ENCODE data around the gene DDB1. TPM values are rescaled to one million over a fixed set of nuclear protein-coding genes. Genes with fewer than 3 reads are reported as not detected.

Gene DDB1
- total RNA-seq, 8 experiments from 2014 or later: 144 to 240 (median 190) TPM

- 0 to 60% (median 39%) methylated on average over 1 to 5 of the region's 5 CpGs; no CpG with 5 or more reads in 2 of the 10 experiments for WGBS, 10 experiments
- H3K4me1 ChIP-seq (replicated peaks in 1 of 2): peaks cover 2 to 25% of the 10 kb centered on the region in 2 donors
- H3K4me3 ChIP-seq: no peak overlapping the region
- H3K27ac ChIP-seq: peak overlapping the region in 1 of 2 donors; percentile 15
- ATAC-seq (replicated peaks in 6 of 8): peak in 6 of 8 experiments; percentile 1 to 9 (median 6)
- in situ Hi-C loops (cut with MboI; ENCODE audit: low pct_unique_long_range_greater_than_20kb in 2 of 9, low sequenced_read_pairs in 9 of 9, unreplicated experiment in 9 of 9): no loop called here
Observed at GRCh38 chr11:61297746-61298145, 35.2 kb downstream of the DDB1 start.

DNA sequence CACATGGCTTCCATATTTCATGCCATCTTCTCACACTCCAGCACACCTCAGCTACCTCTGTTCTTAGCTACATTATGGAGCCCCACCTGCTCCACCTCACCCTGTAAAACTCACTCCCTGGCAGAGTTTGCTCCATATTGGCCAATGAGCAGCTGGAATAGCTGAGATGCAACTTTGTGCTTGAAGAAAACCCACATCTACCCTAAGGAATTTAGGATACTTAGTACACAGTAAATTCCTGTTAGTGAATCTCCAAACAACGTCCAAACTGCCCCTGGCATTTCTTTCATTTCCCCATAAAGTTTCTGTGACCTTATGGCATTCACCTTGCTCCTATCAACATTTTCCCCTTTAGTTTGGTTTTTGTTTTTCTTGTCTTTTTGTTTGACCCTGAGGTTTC lies 35.6 kb downstream of the DDB1 start:
- no peak for ATAC-seq (replicated peaks in 6 of 8)
- H3K27ac ChIP-seq: peak overlapping the region in 1 of 2 donors; percentile 15
- WGBS, 10 experiments: 0 to 100% (median 60%) methylated on average over 1 of the region's 1 CpG; no CpG with 5 or more reads in 4 of the 10 experiments
- H3K4me1 ChIP-seq (replicated peaks in 1 of 2): peaks cover 2 to 26% of the 10 kb centered on the region in 2 donors
- in situ Hi-C loops (cut with MboI; ENCODE audit: low pct_unique_long_range_greater_than_20kb in 2 of 9, low sequenced_read_pairs in 9 of 9, unreplicated experiment in 9 of 9): no loop called here
- no peak overlapping the region for H3K4me3 ChIP-seq

DNA sequence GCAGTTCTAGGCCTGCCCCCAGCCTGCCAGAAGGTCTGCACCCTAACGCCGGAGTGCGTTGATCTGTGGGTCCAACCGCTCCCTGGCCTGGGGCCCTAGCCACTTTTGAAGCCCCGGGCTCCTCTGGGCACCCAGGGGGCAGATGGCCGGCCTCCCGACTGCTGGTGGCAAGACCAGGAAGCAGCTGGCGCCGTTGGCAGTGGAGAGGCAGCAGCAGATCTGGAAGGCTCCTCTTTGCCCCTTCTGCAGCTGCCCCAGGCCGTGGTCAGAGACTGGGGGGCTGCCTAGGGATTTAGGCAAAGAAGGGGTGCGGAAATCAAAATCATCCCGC lies 37.3 kb downstream of the DDB1 start:
- in situ Hi-C loops (cut with MboI; ENCODE audit: low pct_unique_long_range_greater_than_20kb in 2 of 9, low sequenced_read_pairs in 9 of 9, unreplicated experiment in 9 of 9): no loop called here
- Histone ChIP-seq H3K4me1 (replicated peaks in 1 of 2) (peaks cover 2 to 26% of the 10 kb centered on the region in 2 donors), H3K4me3 (peak overlapping the region in 4 of 5 donors; percentile 48 to 56 (median 53)), H3K27ac (peak overlapping the region in 1 of 2 donors; percentile 75)
- ATAC-seq (replicated peaks in 6 of 8): no peak
- 60 to 100% (median 98%) methylated on average over 1 to 4 of the region's 12 CpGs; no CpG with 5 or more reads in 6 of the 10 experiments for WGBS, 10 experiments

GRCh38 chr11:61294717-61295595 lies 37.9 kb downstream of the DDB1 start, which contains the start of gene VWCE:
Gene VWCE (minus strand): TSS chr11:61295316. CDS start chr11:61295037, 279 bp downstream.
- in situ Hi-C loops (cut with MboI; ENCODE audit: low pct_unique_long_range_greater_than_20kb in 2 of 9, low sequenced_read_pairs in 9 of 9, unreplicated experiment in 9 of 9): no loop called here
- Histone ChIP-seq H3K4me1 (replicated peaks in 1 of 2) (peaks cover 2 to 26% of the 10 kb centered on the region in 2 donors), H3K4me3 (peak within 1 kb of the TSS; percentile 48 to 56 (median 52)), H3K27ac (peak within 1 kb of the TSS; percentile 66 to 75)
- peak; percentile 65 to 80 (median 68) for ATAC-seq (replicated peaks in 6 of 8)
- 0% methylated on average over 10 of the region's 97 CpGs; no CpG with 5 or more reads in 9 of the 10 experiments for WGBS, 10 experiments

DNA sequence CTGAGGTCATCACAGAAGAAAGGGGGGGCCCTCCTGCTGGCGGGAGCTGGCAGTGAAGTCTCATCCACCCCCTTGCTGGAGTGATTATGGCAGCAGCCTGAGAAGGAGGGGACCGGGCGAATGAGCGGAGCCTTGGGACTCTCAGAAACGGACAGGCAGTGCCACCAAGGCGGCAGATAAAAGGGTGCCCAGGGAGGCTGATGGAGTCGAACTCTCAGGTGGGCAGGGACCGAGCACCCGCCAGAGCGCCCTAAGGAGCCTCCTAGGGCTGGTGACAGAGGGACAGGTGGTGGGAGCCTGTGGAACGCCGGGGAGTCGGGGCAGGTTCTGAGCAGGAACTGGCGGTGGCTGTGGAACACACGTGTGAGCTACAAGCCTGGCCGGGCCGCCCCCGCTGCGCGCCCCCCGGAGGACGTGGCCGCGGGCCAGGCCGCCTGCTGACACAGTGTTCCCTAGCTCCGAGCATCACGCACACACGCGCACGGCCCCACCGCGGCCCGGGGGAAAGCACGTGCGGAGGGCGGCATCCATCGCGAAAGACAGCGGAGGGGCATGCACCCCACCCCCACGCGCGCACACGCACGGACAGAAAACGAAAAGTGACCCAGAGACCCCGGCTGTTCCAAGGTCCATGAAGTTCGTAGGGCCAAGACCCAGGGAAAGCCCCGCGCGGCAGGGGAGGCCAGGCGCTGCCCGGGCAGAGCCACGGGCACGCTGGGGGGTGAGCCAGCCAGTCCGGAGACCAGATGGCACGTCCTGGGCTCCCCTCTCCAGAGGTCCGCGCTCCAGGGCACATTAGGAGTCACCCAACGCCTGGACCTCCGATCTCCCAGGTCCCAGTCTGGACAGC lies 38.8 kb downstream of the DDB1 start:
- in situ Hi-C loops (cut with MboI; ENCODE audit: low pct_unique_long_range_greater_than_20kb in 2 of 9, low sequenced_read_pairs in 9 of 9, unreplicated experiment in 9 of 9): no loop called here
- peak; percentile 45 to 79 (median 75) for ATAC-seq (replicated peaks in 6 of 8)
- H3K4me3 ChIP-seq: peak overlapping the region; percentile 48 to 56 (median 52)
- peaks cover 2 to 26% of the 10 kb centered on the region in 2 donors for H3K4me1 ChIP-seq (replicated peaks in 1 of 2)
- 0 to 8% (median 1%) methylated on average over 1 to 11 of the region's 60 CpGs; no CpG with 5 or more reads in 4 of the 10 experiments for WGBS, 10 experiments
- peak overlapping the region; percentile 66 to 75 for H3K27ac ChIP-seq

DNA sequence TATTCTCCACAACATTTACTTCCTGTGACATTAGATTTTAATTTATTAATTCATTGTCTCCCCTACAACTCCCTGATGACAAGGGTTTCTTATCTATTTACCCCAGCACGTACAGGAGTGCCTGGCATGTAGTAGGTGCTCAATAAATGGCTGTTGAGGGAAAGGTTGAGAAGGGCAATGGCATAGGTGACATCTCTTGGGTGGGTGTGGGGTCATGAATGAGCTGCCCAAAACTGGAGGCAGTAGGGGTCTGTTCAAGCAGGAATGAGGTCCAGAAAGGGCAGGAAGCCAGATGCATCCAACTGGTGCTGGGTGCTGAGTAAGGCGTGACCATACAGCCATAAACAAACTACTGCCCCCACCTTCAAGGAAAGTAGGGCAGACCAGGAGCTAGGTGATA lies 40.5 kb downstream of the DDB1 start:
- ATAC-seq (replicated peaks in 6 of 8): no peak
- in situ Hi-C loops (cut with MboI; ENCODE audit: low pct_unique_long_range_greater_than_20kb in 2 of 9, low sequenced_read_pairs in 9 of 9, unreplicated experiment in 9 of 9): no loop called here

GRCh38 chr11:61290905-61291690 lies 41.8 kb downstream of the DDB1 start:
- ATAC-seq (replicated peaks in 6 of 8): no peak
- 80 to 100% (median 100%) methylated on average over 1 to 5 of the region's 12 CpGs; no CpG with 5 or more reads in 4 of the 10 experiments for WGBS, 10 experiments
- in situ Hi-C loops (cut with MboI; ENCODE audit: low pct_unique_long_range_greater_than_20kb in 2 of 9, low sequenced_read_pairs in 9 of 9, unreplicated experiment in 9 of 9): no loop called here
- peaks cover 2 to 13% of the 10 kb centered on the region in 2 donors for H3K4me1 ChIP-seq (replicated peaks in 1 of 2)
- no peak overlapping the region for H3K4me3 ChIP-seq
- no peak overlapping the region for H3K27ac ChIP-seq

More for the DNA sequence above, 40.5 kb downstream of the DDB1 start:
- Histone ChIP-seq H3K4me1 (replicated peaks in 1 of 2) (peaks cover 2 to 16% of the 10 kb centered on the region in 2 donors), H3K27ac (no peak overlapping the region), H3K4me3 (no peak overlapping the region)
- 90 to 100% (median 100%) methylated on average over 1 to 2 of the region's 2 CpGs; no CpG with 5 or more reads in 2 of the 10 experiments for WGBS, 10 experiments

DNA sequence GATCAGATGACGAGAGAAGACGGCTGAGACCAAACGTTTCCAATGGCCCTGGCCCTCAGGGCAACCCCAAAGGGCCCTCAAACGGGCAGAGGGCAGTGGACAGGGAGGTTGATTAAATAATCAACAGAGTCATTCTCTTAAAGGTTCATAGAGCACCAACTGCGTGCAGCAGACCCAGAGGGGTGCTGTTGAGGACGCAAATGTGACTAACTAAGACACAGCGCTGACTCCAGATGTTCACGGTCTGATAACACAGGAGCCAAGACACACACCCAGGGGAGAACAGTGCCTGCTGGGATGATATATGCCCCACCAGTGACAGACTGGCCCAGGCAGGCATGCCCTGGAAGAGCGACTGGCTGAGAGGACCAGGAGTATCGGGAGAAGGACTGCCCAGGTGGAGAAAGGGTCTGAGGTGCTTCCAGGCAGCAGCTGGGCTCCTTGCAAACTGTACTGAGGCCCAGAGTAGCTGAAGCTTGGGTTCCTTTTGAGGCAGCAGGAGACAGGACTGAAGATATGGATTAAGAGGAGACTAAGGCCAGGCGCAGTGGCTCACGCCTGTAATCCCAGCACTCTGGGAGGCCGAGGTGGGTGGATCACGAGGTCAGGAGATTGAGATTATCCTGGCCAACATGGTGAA lies 45.4 kb downstream of the DDB1 start:
- in situ Hi-C loops (cut with MboI; ENCODE audit: low pct_unique_long_range_greater_than_20kb in 2 of 9, low sequenced_read_pairs in 9 of 9, unreplicated experiment in 9 of 9): no loop called here
- Histone ChIP-seq H3K4me3 (no peak overlapping the region), H3K4me1 (replicated peaks in 1 of 2) (no peaks in the 10 kb centered on the region), H3K27ac (no peak overlapping the region)
- WGBS, 10 experiments: 60 to 100% (median 100%) methylated on average over 1 to 6 of the region's 14 CpGs; no CpG with 5 or more reads in 2 of the 10 experiments
- no peak for ATAC-seq (replicated peaks in 6 of 8)

- WGBS, 10 experiments: 0 to 100% (median 90%) methylated on average over 1 to 4 of the region's 4 CpGs; no CpG with 5 or more reads in 3 of the 10 experiments
- in situ Hi-C loops (cut with MboI; ENCODE audit: low pct_unique_long_range_greater_than_20kb in 2 of 9, low sequenced_read_pairs in 9 of 9, unreplicated experiment in 9 of 9): no loop called here
- ATAC-seq (replicated peaks in 6 of 8): no peak
- Histone ChIP-seq H3K27ac (no peak overlapping the region), H3K4me1 (replicated peaks in 1 of 2) (peaks cover 0 to 9% of the 10 kb centered on the region in 2 donors), H3K4me3 (no peak overlapping the region)
Observed at GRCh38 chr11:61283613-61284012, 49.3 kb downstream of the DDB1 start.

GRCh38 chr11:61281581-61282250 lies 51.2 kb downstream of the DDB1 start:
- H3K27ac ChIP-seq: no peak overlapping the region
- peaks cover 0 to 9% of the 10 kb centered on the region in 2 donors for H3K4me1 ChIP-seq (replicated peaks in 1 of 2)
- peak overlapping the region in 4 of 5 donors; percentile 11 to 15 (median 13) for H3K4me3 ChIP-seq
- ATAC-seq (replicated peaks in 6 of 8): peak; percentile 58 to 92 (median 84)
- WGBS, 10 experiments: 30 to 100% (median 63%) methylated on average over 1 to 9 of the region's 35 CpGs; no CpG with 5 or more reads in 1 of the 10 experiments
- in situ Hi-C loops (cut with MboI; ENCODE audit: low pct_unique_long_range_greater_than_20kb in 2 of 9, low sequenced_read_pairs in 9 of 9, unreplicated experiment in 9 of 9): no loop called here

- ATAC-seq (replicated peaks in 6 of 8): peak in 2 of 8 experiments; percentile 3 to 11
- H3K27ac ChIP-seq: no peak overlapping the region
- H3K4me3 ChIP-seq: no peak overlapping the region
- in situ Hi-C loops (cut with MboI; ENCODE audit: low pct_unique_long_range_greater_than_20kb in 2 of 9, low sequenced_read_pairs in 9 of 9, unreplicated experiment in 9 of 9): no loop called here
- H3K4me1 ChIP-seq (replicated peaks in 1 of 2): peaks cover 0 to 9% of the 10 kb centered on the region in 2 donors
- WGBS, 10 experiments: 47 to 100% (median 77%) methylated on average over 1 to 7 of the region's 20 CpGs; no CpG with 5 or more reads in 1 of the 10 experiments
Observed at GRCh38 chr11:61280883-61281580, 51.9 kb downstream of the DDB1 start.

Measured in motor neuron (in vitro differentiated cells).